ENCODE data around the gene REG4.

DNA sequence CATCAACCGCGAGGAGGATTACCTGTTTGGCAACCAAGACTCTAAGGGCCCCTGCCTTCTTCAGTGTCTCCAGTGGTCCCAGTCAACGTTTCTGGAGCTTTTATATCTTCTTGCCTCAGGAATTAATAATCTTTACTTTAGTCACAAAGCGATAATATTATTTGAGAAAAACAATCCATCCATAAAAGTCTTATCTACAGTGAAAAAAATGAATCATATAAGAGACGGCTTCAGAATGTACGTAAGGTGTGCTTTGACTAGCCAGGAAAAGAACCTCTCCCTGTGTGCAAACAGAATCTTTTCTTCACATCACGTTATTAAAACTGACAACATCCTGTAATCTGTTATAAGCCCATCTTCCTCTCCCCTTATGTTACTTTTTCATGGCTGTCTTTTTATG, at the start of gene REG4:
- no peak for TF ChIP-seq OSR1 (CRISPR knock-in tag; IDR thresholded peaks at IDR 0.05)
- TF ChIP-seq ISL1 (CRISPR knock-in tag; IDR thresholded peaks at IDR 0.05): no peak
- no peak for TF ChIP-seq ZFP30 (CRISPR knock-in tag; IDR thresholded peaks at IDR 0.05)
- TF ChIP-seq ESRRG (CRISPR knock-in tag; IDR thresholded peaks at IDR 0.05): no peak
- no peak for TF ChIP-seq ZNF8 (CRISPR knock-in tag; IDR thresholded peaks at IDR 0.05)
- no peak for TF ChIP-seq ZC3H10 (CRISPR knock-in tag; IDR thresholded peaks at IDR 0.05)
- TF ChIP-seq, protein P1, sequence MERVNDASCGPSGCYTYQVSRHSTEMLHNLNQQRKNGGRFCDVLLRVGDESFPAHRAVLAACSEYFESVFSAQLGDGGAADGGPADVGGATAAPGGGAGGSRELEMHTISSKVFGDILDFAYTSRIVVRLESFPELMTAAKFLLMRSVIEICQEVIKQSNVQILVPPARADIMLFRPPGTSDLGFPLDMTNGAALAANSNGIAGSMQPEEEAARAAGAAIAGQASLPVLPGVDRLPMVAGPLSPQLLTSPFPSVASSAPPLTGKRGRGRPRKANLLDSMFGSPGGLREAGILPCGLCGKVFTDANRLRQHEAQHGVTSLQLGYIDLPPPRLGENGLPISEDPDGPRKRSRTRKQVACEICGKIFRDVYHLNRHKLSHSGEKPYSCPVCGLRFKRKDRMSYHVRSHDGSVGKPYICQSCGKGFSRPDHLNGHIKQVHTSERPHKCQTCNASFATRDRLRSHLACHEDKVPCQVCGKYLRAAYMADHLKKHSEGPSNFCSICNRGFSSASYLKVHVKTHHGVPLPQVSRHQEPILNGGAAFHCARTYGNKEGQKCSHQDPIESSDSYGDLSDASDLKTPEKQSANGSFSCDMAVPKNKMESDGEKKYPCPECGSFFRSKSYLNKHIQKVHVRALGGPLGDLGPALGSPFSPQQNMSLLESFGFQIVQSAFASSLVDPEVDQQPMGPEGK (CRISPR knock-in tag; IDR thresholded peaks at IDR 0.05; ENCODE audit: borderline replicate concordance): no peak
- no peak for TF ChIP-seq RARB (CRISPR knock-in tag; IDR thresholded peaks at IDR 0.05)
- TF ChIP-seq SNAI2 (CRISPR knock-in tag; IDR thresholded peaks at IDR 0.05): no peak
- no peak for TF ChIP-seq TOX (CRISPR knock-in tag; IDR thresholded peaks at IDR 0.05; ENCODE audit: borderline replicate concordance)
- no peak for TF ChIP-seq GLIS3 (CRISPR knock-in tag; IDR thresholded peaks at IDR 0.05)
- TF ChIP-seq ZFP3 (CRISPR knock-in tag; IDR thresholded peaks at IDR 0.05): no peak
- no peak for TF ChIP-seq ARNTL (CRISPR knock-in tag; IDR thresholded peaks at IDR 0.05; ENCODE audit: borderline replicate concordance, low read depth)
